Measurements from ENCODE around the gene CDH22. TPM values are rescaled to one million over a fixed set of nuclear protein-coding genes. Genes with fewer than 3 reads are reported as not detected.

CDH22 gene
- total and polyA plus RNA-seq, 2 experiments from 2014 or later = 0.08 to 0.10 TPM

DNA sequence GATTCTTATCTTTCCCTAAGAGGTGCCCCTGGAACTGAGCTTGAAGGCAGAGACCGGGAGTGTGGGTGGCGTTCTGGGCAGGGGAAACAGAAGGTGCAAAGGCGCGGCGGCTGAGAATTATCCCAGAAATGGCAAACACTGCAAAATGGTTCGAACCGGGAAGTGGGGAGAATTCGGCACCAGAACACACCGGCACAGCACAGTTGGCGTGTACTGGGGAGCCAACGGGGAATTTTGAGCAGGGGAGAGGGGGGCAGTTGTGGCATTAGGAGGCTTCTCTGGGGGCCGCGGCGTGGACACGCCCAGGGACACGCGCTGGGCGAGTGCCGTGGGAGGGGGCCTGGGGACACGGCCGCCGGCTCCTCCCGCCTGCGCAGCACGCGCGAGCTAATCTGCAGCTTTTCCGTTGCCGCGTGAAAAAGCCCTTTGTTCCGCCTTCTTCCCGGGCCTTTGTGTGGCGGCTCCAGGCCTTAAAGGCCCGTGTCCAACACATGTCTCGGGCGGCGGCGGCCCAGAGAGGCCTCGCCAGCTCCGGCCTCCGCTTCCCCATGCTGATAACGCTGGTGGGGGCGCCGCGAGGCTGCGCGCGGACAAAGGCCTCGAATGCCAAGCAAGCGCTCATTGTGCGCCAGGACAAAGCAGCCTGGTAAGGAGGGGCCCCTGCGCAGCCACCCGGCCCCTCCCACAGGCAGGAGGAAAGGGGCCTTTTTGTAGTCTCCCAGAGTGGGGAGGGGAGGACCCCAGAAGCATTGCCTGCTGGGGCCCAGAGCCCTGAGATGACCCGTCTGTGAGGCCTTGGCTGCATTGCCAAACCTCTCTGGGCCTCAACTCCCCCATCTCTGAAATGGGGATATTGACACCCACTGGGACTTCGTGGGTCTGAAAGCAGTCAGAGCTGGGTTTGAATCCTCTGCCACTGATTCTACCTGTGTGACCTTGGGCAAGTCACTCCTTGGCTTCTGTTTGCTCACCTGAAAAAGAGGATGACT lies 107.4 kb downstream of the CDH22 start:
- H3K27ac Mint-ChIP-seq = no peak overlapping the region
- H2AFZ ChIP-seq = peak overlapping the region; percentile 88
- H3K4me1 Mint-ChIP-seq = peaks cover 35% of the 10 kb centered on the region
- no peaks in the 10 kb centered on the region for H3F3A ChIP-seq (replicated peaks; ENCODE audit: low read depth)
- H3K4me2 ChIP-seq = peak overlapping the region; percentile 38; the same call in 1 of the 2 replicates
- H3K36me3 Mint-ChIP-seq (ENCODE audit: low read depth) = no peaks in the 10 kb centered on the region; the same call in 2 of the 3 replicates
- no peaks in the 10 kb centered on the region for H3K79me2 ChIP-seq (replicated peaks; ENCODE audit: insufficient read depth)
- H3K9me3 Mint-ChIP-seq = no peaks in the 10 kb centered on the region; the same call in 2 of the 3 replicates
- no peak overlapping the region for H3K4me3 Mint-ChIP-seq
- TF ChIP-seq JUNB (IDR thresholded peaks at IDR 0.05; ENCODE audit: unreplicated experiment) = no peak
- TF ChIP-seq NANOG (IDR thresholded peaks at IDR 0.05; ENCODE audit: borderline replicate concordance) = no peak
- TF ChIP-seq CREB1 (CRISPR knock-in tag; IDR thresholded peaks at IDR 0.05; ENCODE audit: low read depth) = no peak
- TF ChIP-seq STAT1 (IDR thresholded peaks at IDR 0.05; ENCODE audit: unreplicated experiment) = no peak
- TF ChIP-seq, protein P1, sequence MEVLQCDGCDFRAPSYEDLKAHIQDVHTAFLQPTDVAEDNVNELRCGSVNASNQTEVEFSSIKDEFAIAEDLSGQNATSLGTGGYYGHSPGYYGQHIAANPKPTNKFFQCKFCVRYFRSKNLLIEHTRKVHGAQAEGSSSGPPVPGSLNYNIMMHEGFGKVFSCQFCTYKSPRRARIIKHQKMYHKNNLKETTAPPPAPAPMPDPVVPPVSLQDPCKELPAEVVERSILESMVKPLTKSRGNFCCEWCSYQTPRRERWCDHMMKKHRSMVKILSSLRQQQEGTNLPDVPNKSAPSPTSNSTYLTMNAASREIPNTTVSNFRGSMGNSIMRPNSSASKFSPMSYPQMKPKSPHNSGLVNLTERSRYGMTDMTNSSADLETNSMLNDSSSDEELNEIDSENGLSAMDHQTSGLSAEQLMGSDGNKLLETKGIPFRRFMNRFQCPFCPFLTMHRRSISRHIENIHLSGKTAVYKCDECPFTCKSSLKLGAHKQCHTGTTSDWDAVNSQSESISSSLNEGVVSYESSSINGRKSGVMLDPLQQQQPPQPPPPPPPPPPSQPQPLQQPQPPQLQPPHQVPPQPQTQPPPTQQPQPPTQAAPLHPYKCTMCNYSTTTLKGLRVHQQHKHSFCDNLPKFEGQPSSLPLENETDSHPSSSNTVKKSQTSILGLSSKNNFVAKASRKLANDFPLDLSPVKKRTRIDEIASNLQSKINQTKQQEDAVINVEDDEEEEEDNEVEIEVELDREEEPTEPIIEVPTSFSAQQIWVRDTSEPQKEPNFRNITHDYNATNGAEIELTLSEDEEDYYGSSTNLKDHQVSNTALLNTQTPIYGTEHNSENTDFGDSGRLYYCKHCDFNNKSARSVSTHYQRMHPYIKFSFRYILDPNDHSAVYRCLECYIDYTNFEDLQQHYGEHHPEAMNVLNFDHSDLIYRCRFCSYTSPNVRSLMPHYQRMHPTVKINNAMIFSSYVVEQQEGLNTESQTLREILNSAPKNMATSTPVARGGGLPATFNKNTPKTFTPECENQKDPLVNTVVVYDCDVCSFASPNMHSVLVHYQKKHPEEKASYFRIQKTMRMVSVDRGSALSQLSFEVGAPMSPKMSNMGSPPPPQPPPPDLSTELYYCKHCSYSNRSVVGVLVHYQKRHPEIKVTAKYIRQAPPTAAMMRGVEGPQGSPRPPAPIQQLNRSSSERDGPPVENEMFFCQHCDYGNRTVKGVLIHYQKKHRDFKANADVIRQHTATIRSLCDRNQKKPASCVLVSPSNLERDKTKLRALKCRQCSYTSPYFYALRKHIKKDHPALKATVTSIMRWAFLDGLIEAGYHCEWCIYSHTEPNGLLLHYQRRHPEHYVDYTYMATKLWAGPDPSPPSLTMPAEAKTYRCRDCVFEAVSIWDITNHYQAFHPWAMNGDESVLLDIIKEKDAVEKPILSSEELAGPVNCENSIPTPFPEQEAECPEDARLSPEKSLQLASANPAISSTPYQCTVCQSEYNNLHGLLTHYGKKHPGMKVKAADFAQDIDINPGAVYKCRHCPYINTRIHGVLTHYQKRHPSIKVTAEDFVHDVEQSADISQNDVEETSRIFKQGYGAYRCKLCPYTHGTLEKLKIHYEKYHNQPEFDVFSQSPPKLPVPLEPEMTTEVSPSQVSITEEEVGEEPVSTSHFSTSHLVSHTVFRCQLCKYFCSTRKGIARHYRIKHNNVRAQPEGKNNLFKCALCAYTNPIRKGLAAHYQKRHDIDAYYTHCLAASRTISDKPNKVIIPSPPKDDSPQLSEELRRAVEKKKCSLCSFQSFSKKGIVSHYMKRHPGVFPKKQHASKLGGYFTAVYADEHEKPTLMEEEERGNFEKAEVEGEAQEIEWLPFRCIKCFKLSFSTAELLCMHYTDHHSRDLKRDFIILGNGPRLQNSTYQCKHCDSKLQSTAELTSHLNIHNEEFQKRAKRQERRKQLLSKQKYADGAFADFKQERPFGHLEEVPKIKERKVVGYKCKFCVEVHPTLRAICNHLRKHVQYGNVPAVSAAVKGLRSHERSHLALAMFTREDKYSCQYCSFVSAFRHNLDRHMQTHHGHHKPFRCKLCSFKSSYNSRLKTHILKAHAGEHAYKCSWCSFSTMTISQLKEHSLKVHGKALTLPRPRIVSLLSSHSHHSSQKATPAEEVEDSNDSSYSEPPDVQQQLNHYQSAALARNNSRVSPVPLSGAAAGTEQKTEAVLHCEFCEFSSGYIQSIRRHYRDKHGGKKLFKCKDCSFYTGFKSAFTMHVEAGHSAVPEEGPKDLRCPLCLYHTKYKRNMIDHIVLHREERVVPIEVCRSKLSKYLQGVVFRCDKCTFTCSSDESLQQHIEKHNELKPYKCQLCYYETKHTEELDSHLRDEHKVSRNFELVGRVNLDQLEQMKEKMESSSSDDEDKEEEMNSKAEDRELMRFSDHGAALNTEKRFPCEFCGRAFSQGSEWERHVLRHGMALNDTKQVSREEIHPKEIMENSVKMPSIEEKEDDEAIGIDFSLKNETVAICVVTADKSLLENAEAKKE (CRISPR knock-in tag; IDR thresholded peaks at IDR 0.05) = no peak
- TF ChIP-seq POLR2AphosphoS5 (IDR thresholded peaks at IDR 0.05; ENCODE audit: low read depth) = no peak
- no peak for TF ChIP-seq EZH2phosphoT487 (IDR thresholded peaks at IDR 0.05; ENCODE audit: unreplicated experiment)
- no peak for TF ChIP-seq ZNF331 (CRISPR knock-in tag; IDR thresholded peaks at IDR 0.05; ENCODE audit: low read depth)
- no peak for TF ChIP-seq ZNF114 (CRISPR knock-in tag; IDR thresholded peaks at IDR 0.05)
- no peak for TF ChIP-seq EZH2 (IDR thresholded peaks at IDR 0.05; ENCODE audit: low read depth, unreplicated experiment)
- TF ChIP-seq, protein P2, sequence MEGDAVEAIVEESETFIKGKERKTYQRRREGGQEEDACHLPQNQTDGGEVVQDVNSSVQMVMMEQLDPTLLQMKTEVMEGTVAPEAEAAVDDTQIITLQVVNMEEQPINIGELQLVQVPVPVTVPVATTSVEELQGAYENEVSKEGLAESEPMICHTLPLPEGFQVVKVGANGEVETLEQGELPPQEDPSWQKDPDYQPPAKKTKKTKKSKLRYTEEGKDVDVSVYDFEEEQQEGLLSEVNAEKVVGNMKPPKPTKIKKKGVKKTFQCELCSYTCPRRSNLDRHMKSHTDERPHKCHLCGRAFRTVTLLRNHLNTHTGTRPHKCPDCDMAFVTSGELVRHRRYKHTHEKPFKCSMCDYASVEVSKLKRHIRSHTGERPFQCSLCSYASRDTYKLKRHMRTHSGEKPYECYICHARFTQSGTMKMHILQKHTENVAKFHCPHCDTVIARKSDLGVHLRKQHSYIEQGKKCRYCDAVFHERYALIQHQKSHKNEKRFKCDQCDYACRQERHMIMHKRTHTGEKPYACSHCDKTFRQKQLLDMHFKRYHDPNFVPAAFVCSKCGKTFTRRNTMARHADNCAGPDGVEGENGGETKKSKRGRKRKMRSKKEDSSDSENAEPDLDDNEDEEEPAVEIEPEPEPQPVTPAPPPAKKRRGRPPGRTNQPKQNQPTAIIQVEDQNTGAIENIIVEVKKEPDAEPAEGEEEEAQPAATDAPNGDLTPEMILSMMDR (conservative IDR thresholded peaks at IDR 0.05; ENCODE audit: low read depth in 2 of 2) = no peak
- no peak for TF ChIP-seq ETS1 (IDR thresholded peaks at IDR 0.05)
- TF ChIP-seq REST (IDR thresholded peaks at IDR 0.05; ENCODE audit: unreplicated experiment) = no peak
- peaks cover 20% of the 10 kb centered on the region for H3K4me1 ChIP-seq (ENCODE audit: insufficient read depth)
- no peaks in the 10 kb centered on the region for H3K9me2 ChIP-seq (ENCODE audit: insufficient read depth)
- DNase-seq (ENCODE audit: low spot score) = peak; percentile 57
- H3K27me3 ChIP-seq (ENCODE audit: insufficient read depth) = peaks cover 20% of the 10 kb centered on the region; the same call in 1 of the 2 replicates
- H4K20me1 ChIP-seq (replicated peaks; ENCODE audit: insufficient read depth) = no peaks in the 10 kb centered on the region
- ATAC-seq = peak; percentile 11
- H3K27ac ChIP-seq (ENCODE audit: low read depth) = no peak overlapping the region
- peaks cover 13% of the 10 kb centered on the region for H3K27me3 Mint-ChIP-seq (ENCODE audit: insufficient read depth, low read depth, poor library complexity)
- no peaks in the 10 kb centered on the region for H3K36me3 ChIP-seq (ENCODE audit: insufficient read depth)
- H3K4me3 ChIP-seq = peak overlapping the region; percentile 34; the same call in 1 of the 2 replicates

Measured in GM23338 (cell line).